HL-60 (cell line): ENCODE data around the gene HEMK1.

Experiments used
- DNase-seq, 2 experiments: peaks; one replicate each; pipeline ENCODE4 v3.0.0-alpha.2; 2010 to 2020; ENCODE audit warnings: low read depth in 1 of 2, low spot score in 1 of 2
- H3K27ac ChIP-seq: fragments of 250-450 bp; sonication (Bioruptor Pico); replicated peaks from 2 replicates; pipeline ENCODE4 v1.5.1; 2020; ENCODE audit warnings: mild to moderate bottlenecking, moderate library complexity
- H3K27me3 ChIP-seq: fragments of 250-450 bp; sonication (Bioruptor Pico); 2 replicates; pipeline ENCODE4 v1.5.1; 2021; ENCODE audit warnings: mild to moderate bottlenecking, moderate library complexity; ENCODE audit not compliant: insufficient read depth, poor library complexity, severe bottlenecking
- H3K4me3 ChIP-seq: replicated peaks from 2 replicates; pipeline ENCODE4 v1.5.1; 2011; ENCODE audit warnings: mild to moderate bottlenecking, control low read depth, low read length; ENCODE audit not compliant: insufficient read depth
- GABPA ChIP-seq: IDR thresholded peaks from 2 replicates; pipeline ENCODE4 v1.6.1; 2012; ENCODE audit warnings: low read depth
- POLR2AphosphoS5 ChIP-seq: IDR thresholded peaks from 2 replicates; pipeline ENCODE4 v1.6.1; 2012; ENCODE audit warnings: low read depth
- SPI1 ChIP-seq: IDR thresholded peaks from 2 replicates; pipeline ENCODE4 v1.6.1; 2012; ENCODE audit warnings: low read depth, mild to moderate bottlenecking, borderline replicate concordance
- TF ChIP-seq, protein P1 (sequence below): IDR thresholded peaks from 2 replicates; pipeline ENCODE4 v1.6.1; 2012; ENCODE audit warnings: low read depth; ENCODE audit not compliant: insufficient replicate concordance
- TF ChIP-seq, protein P2 (sequence below): IDR thresholded peaks from one replicate; pipeline ENCODE4 v1.5.1; 2011; ENCODE audit warnings: low read length, control low read depth, inconsistent platforms; ENCODE audit not compliant: insufficient read depth

HEMK1 gene

GRCh38 chr3:50588759-50589433, 19.6 kb downstream of the HEMK1 start:
- DNase-seq, result no peak
- H3K27ac ChIP-seq, result no peak overlapping the region; the same call in 1 of the 2 replicates
- TF ChIP-seq GABPA (no peak), SPI1 (no peak), POLR2AphosphoS5 (no peak)
- TF ChIP-seq, protein P1, sequence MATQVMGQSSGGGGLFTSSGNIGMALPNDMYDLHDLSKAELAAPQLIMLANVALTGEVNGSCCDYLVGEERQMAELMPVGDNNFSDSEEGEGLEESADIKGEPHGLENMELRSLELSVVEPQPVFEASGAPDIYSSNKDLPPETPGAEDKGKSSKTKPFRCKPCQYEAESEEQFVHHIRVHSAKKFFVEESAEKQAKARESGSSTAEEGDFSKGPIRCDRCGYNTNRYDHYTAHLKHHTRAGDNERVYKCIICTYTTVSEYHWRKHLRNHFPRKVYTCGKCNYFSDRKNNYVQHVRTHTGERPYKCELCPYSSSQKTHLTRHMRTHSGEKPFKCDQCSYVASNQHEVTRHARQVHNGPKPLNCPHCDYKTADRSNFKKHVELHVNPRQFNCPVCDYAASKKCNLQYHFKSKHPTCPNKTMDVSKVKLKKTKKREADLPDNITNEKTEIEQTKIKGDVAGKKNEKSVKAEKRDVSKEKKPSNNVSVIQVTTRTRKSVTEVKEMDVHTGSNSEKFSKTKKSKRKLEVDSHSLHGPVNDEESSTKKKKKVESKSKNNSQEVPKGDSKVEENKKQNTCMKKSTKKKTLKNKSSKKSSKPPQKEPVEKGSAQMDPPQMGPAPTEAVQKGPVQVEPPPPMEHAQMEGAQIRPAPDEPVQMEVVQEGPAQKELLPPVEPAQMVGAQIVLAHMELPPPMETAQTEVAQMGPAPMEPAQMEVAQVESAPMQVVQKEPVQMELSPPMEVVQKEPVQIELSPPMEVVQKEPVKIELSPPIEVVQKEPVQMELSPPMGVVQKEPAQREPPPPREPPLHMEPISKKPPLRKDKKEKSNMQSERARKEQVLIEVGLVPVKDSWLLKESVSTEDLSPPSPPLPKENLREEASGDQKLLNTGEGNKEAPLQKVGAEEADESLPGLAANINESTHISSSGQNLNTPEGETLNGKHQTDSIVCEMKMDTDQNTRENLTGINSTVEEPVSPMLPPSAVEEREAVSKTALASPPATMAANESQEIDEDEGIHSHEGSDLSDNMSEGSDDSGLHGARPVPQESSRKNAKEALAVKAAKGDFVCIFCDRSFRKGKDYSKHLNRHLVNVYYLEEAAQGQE, result no peak
- TF ChIP-seq, protein P2, sequence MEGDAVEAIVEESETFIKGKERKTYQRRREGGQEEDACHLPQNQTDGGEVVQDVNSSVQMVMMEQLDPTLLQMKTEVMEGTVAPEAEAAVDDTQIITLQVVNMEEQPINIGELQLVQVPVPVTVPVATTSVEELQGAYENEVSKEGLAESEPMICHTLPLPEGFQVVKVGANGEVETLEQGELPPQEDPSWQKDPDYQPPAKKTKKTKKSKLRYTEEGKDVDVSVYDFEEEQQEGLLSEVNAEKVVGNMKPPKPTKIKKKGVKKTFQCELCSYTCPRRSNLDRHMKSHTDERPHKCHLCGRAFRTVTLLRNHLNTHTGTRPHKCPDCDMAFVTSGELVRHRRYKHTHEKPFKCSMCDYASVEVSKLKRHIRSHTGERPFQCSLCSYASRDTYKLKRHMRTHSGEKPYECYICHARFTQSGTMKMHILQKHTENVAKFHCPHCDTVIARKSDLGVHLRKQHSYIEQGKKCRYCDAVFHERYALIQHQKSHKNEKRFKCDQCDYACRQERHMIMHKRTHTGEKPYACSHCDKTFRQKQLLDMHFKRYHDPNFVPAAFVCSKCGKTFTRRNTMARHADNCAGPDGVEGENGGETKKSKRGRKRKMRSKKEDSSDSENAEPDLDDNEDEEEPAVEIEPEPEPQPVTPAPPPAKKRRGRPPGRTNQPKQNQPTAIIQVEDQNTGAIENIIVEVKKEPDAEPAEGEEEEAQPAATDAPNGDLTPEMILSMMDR, result no peak
- H3K4me3 ChIP-seq, result no peak overlapping the region
- no peaks in the 10 kb centered on the region for H3K27me3 ChIP-seq

- TF ChIP-seq SPI1, result no peak
- TF ChIP-seq, protein P2, result no peak
- no peaks in the 10 kb centered on the region for H3K27me3 ChIP-seq
- no peak overlapping the region for H3K4me3 ChIP-seq
- peak overlapping the region; percentile 94 for H3K27ac ChIP-seq
- no peak for DNase-seq
Observed at GRCh38 chr3:50591196-50591741, 21.9 kb downstream of the HEMK1 start.

DNA sequence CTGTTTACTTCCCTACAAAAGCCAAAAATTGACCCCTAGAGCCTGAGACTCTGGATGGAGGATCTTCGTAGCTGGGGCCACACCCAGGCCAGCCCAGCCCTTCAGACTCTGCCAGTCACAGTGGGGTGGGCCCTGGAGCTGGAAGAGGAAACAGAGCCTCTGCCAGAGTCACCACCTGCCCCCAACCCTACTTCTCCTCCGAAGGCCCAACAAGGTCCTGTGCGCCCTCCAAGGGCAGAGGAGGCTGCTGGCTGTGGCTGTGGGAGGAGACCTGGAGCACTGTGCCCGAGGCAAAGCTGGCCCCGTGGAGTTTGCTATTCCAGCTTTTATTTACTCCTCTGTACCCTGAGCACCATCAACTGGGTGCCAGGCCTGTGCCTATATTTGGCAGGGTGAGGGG, 23.2 kb downstream of the HEMK1 start:
- Histone ChIP-seq H3K27me3 (no peaks in the 10 kb centered on the region), H3K27ac (peak overlapping the region; percentile 94), H3K4me3 (no peak overlapping the region)
- DNase-seq, result peak in 1 of 2 experiments; percentile 80
- TF ChIP-seq POLR2AphosphoS5, result no peak
- TF ChIP-seq, protein P1, result no peak
- TF ChIP-seq, protein P2, result no peak
- TF ChIP-seq GABPA, result no peak
- TF ChIP-seq SPI1, result no peak
